IMR-90 (cell line): Measurements from ENCODE around the gene AHCYL1.

Source experiments
- CTCF ChIP-seq: conservative IDR thresholded peaks from 2 replicates; pipeline ENCODE4 v1.5.1; 2012; ENCODE audit warnings: mild to moderate bottlenecking, low read depth, low read length, improper control_type of control experiment
- ELK1 ChIP-seq: fragments of 150-350 bp; IDR thresholded peaks from 2 replicates; pipeline ENCODE4 v1.6.1; 2016; ENCODE audit warnings: low read depth, mild to moderate bottlenecking, low read length, moderate library complexity, borderline replicate concordance
- POLR2A ChIP-seq: IDR thresholded peaks from 2 replicates; pipeline ENCODE4 v1.6.1; 2012; ENCODE audit warnings: mild to moderate bottlenecking, low read depth, low read length

- TF ChIP-seq CTCF: no peak
- no peak for TF ChIP-seq POLR2A
- no peak for TF ChIP-seq ELK1
Measured at GRCh38 chr1:110065841-110066240, 81.3 kb downstream of the AHCYL1 start.
